Activated T-helper 1 cell treated with Interleukin-2 at 50 U/mL for 16 hours (primary cell): ENCODE results near the gene PSMD10.

Experiments used
- DNase-seq: peaks from one replicate; pipeline ENCODE4 v3.0.0-alpha.2; 2020; ENCODE audit warnings: low read depth

Gene PSMD10

GRCh38 chrX:108071578-108071977, 19.8 kb downstream of the PSMD10 start:
- DNase-seq = no peak

- no peak for DNase-seq
Observed at GRCh38 chrX:108070891-108071290, 20.5 kb downstream of the PSMD10 start.

- DNase-seq = no peak
Observed at GRCh38 chrX:108068121-108068520, 23.2 kb downstream of the PSMD10 start.

GRCh38 chrX:108064613-108065012, 26.7 kb downstream of the PSMD10 start:
- DNase-seq = no peak

- no peak for DNase-seq
Observed at GRCh38 chrX:108064001-108064400, 27.3 kb downstream of the PSMD10 start.

- DNase-seq = no peak
Observed at GRCh38 chrX:108059801-108060200, 31.5 kb downstream of the PSMD10 start.

- DNase-seq = no peak
Observed at GRCh38 chrX:108055546-108055945, 35.8 kb downstream of the PSMD10 start.

- no peak for DNase-seq
Observed at GRCh38 chrX:108053218-108053617, 38.1 kb downstream of the PSMD10 start.

GRCh38 chrX:108049649-108050048, 41.7 kb downstream of the PSMD10 start:
- no peak for DNase-seq

- no peak for DNase-seq
Observed at GRCh38 chrX:108044554-108045256, 46.6 kb downstream of the PSMD10 start, which contains the start of gene VSIG1. VSIG1 (plus strand) TSS chrX:108045065; CDS start chrX:108045131, 66 bp downstream.

- no peak for DNase-seq
Observed at GRCh38 chrX:108036298-108036973, 54.9 kb downstream of the PSMD10 start.

GRCh38 chrX:108034725-108035124, 56.6 kb downstream of the PSMD10 start:
- DNase-seq = no peak
